ENCODE results near the gene UBASH3A. TPM values are rescaled to one million over a fixed set of nuclear protein-coding genes. Genes with fewer than 3 reads are reported as not detected.

Gene UBASH3A
- total and polyA plus RNA-seq, 12 donors = 0.09 to 1.3 (median 0.15) TPM; not detected in 7

GRCh38 chr21:42384989-42385388 is 18.7 kb upstream of the UBASH3A start:
- Histone ChIP-seq H3K9me3 (peaks cover 0 to 18% (median 0%) of the 10 kb centered on the region in 11 donors), H3K4me3 (no peak overlapping the region), H3K27ac (no peak overlapping the region), H3K4me1 (peaks cover 0 to 7% (median 0%) of the 10 kb centered on the region in 9 donors), H3K36me3 (no peaks in the 10 kb centered on the region), H3K27me3 (peaks cover 0 to 21% (median under 1%) of the 10 kb centered on the region in 7 donors)
- DNase-seq = no peak
- no peak for TF ChIP-seq CTCF (IDR thresholded peaks at IDR 0.05)
- intact Hi-C loops (cut with DNase I) = no loop called here
- no peak for ATAC-seq
- WGBS, 2 donors = 78 to 82% methylated on average over 2 of the region's 2 CpGs

- no peak for TF ChIP-seq CTCF (IDR thresholded peaks at IDR 0.05)
- Histone ChIP-seq H3K9me3 (peaks cover 0 to 18% (median 0%) of the 10 kb centered on the region in 11 donors), H3K27ac (no peak overlapping the region), H3K27me3 (peaks cover 0 to 18% (median 0%) of the 10 kb centered on the region in 7 donors), H3K4me3 (no peak overlapping the region), H3K4me1 (peaks cover 0 to 7% (median 0%) of the 10 kb centered on the region in 9 donors), H3K36me3 (no peaks in the 10 kb centered on the region)
- ATAC-seq (no peak), DNase-seq (no peak)
- intact Hi-C loops (cut with DNase I) = no loop called here
- 92 to 94% methylated on average over 5 of the region's 5 CpGs for WGBS, 2 donors
Observed at GRCh38 chr21:42385619-42386018, 18.1 kb upstream of the UBASH3A start.

- H3K4me3 ChIP-seq = no peak overlapping the region
- intact Hi-C loops (cut with DNase I) = no loop called here
- no peak overlapping the region for H3K27ac ChIP-seq
- DNase-seq (no peak), ATAC-seq (no peak)
- peaks cover 0 to 7% (median 0%) of the 10 kb centered on the region in 9 donors for H3K4me1 ChIP-seq
- WGBS, 2 donors = 87 to 95% methylated on average over 11 of the region's 11 CpGs
- no peaks in the 10 kb centered on the region for H3K36me3 ChIP-seq
- TF ChIP-seq CTCF (IDR thresholded peaks at IDR 0.05) = no peak
- peaks cover 0 to 17% (median 0%) of the 10 kb centered on the region in 11 donors for H3K9me3 ChIP-seq
- H3K27me3 ChIP-seq = peaks cover 0 to 18% (median 0%) of the 10 kb centered on the region in 7 donors
Observed at GRCh38 chr21:42386034-42386591, 17.6 kb upstream of the UBASH3A start.

- intact Hi-C loops (cut with DNase I) = no loop called here
- 67 to 79% methylated on average over 3 of the region's 3 CpGs for WGBS, 2 donors
- no peak for TF ChIP-seq CTCF (IDR thresholded peaks at IDR 0.05)
- DNase-seq (no peak), ATAC-seq (no peak)
- Histone ChIP-seq H3K4me3 (no peak overlapping the region), H3K27me3 (peaks cover 0 to 18% (median 0%) of the 10 kb centered on the region in 7 donors), H3K27ac (no peak overlapping the region), H3K36me3 (no peaks in the 10 kb centered on the region), H3K4me1 (peaks cover 0 to 7% (median 0%) of the 10 kb centered on the region in 9 donors), H3K9me3 (peaks cover 0 to 7% (median 0%) of the 10 kb centered on the region in 11 donors)
Observed at GRCh38 chr21:42387164-42387563, 16.5 kb upstream of the UBASH3A start.
